ENCODE data around the gene MYLK.

The MYLK gene

GRCh38 chr3:123661973-123662372 lies 222.2 kb downstream of the MYLK start:
- DNase-seq, result no peak

DNA sequence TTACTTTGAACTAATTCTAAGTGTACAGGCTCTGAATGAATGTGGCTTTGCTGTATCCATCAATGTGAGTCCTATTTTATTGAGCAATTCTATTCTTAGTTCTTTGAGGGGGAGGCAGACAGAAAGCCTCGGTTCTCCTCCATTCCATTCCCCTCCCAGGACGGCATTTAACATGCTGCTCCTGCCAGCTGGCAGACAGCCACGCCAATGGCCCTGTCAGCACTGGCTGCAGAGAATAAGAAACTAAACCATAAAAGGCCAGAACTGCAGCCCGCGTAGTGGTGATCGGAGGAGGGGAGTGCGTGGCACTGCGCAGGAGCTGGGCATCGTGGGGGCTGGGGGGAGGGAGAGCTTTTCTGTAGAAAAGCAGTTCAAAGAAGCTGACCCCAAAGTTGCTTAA lies 223.2 kb downstream of the MYLK start:
- DNase-seq, result no peak

GRCh38 chr3:123660141-123660675 lies 223.9 kb downstream of the MYLK start:
- DNase-seq, result no peak

DNA sequence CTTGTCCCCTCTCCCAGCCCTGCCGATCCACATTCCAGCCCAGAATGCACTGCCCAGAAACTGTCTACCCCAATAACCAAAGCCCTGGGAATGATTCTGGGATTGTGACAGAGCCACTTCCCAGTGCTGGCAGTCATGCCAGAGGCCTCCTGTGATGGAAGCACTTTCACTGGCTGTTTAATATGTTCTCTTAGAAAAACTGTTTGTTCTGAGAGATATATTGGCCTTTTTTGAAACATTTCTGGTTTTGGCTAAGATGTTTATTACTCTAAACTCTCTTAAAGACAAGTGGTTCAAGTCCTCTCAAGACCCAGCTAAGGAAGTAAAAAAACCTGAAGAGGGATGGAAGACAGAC lies 225.3 kb downstream of the MYLK start:
- no peak for DNase-seq

- DNase-seq, result no peak
These were observed 225.8 kb downstream of the MYLK start for GRCh38 chr3:123658118-123658851.

DNA sequence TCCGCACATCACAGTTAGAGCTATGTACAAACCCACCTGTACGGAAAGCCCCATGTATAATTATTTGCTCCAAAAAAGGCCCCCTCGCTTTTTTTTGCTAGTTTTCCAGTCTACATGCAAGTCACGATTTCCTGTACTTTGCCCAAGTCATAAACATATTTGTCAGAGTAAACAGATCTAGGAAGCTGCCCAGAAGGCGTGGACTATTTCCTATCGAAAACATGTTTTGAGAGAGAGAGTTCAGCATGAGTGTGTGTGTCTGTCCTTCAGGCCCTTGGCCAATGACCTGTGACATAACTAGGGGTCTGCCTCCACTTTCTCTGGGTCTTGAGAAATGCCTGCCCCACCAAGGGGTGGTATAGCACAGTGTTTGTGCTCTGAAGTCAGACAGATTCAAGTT lies 226.6 kb downstream of the MYLK start:
- DNase-seq, result no peak

GRCh38 chr3:123657111-123657510 lies 227.0 kb downstream of the MYLK start:
- no peak for DNase-seq

DNA sequence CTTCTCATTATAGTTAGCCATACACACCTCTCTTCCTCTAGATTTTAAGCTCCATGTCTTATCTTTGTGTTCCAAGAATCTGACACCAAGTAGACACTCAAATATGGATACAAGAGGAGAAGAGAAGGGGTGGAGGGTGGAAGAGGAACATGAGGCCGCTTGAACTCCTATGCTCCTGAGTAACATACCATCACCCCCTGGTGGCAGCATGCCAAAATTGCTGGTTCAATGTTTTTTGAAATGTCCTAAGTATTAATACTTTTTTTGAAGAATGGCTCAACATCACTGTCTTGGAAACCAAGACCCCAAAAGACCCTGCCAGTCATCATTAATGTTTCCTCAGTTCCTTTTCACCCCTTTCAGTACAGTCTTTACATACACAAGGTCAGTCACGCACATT lies 227.4 kb downstream of the MYLK start:
- DNase-seq, result no peak

DNA sequence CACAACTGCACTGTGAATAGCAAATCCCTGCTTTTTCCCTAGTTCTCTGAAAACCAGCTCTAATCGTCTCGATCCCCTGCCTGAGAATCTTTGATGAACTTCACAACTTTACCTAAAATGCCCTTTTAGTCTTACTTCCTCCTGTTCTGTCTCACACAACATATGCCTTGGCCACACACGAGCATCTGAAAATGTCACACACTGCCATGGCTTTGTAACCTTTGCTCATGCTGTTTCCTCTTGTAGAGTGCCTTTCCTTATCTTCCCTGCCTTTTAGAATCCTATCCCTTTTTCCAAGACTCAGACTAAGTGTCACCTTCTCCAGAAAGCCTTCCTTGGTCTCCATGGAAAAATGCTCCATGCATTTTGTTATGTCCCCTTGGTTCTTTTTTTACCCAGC lies 227.9 kb downstream of the MYLK start:
- no peak for DNase-seq

DNA sequence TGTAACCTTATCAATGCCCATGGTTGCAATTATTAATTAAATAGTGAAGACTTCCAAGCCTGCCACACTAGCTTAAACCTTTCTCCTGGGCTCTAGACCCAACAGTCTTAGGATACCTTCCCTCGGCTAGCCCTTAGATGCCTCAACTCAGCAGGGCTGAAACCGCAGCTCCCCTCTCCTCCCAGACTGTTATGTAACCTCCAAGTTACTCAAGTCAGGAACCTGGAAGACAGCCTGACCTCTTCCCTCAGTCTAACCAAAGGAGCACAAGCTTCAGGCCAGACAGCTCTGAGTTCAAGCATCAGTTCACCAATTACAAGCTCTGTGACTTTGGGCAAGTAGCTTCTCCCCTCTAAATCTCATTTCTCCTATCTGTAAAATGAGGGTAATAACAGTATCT lies 228.7 kb downstream of the MYLK start:
- no peak for DNase-seq

- DNase-seq, result no peak
These were observed 230.9 kb downstream of the MYLK start for GRCh38 chr3:123653221-123653682.

DNA sequence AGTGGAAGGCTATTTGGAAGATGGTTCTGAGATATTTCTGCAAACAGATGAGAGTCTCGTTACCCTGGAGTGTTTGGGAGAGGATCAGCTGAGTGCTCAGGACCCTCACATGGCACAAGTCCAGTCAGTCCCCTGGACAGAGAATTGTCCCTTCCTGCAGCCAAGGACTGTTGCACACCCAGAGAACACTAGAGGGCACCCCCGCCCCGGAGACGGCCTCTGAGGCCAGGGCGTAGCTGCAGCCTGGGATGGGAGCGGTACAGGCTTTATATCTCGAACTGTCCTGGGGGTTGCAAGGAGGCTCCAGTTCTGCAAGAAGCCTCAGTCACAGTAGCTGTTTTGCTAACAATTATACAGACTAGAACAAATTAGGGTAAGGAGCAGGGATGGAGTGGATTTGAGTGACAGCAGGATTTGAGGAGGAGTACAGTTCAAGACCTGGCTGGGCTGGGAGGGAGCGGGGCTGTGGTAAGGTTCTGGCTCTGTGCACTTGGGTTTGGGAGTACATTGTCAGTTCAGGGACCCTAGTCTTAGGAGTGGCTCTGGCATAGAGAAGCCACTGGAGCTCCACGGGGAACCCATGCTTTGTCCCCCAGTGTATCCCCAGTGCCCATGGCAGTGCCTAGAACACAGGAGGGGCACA lies 231.7 kb downstream of the MYLK start:
- peak; percentile 29 for DNase-seq

GRCh38 chr3:123651449-123652341 lies 232.4 kb downstream of the MYLK start:
- no peak for DNase-seq

GRCh38 chr3:123650101-123650500 lies 234.0 kb downstream of the MYLK start:
- DNase-seq, result no peak

GRCh38 chr3:123648696-123649405 lies 235.3 kb downstream of the MYLK start:
- DNase-seq, result no peak

DNA sequence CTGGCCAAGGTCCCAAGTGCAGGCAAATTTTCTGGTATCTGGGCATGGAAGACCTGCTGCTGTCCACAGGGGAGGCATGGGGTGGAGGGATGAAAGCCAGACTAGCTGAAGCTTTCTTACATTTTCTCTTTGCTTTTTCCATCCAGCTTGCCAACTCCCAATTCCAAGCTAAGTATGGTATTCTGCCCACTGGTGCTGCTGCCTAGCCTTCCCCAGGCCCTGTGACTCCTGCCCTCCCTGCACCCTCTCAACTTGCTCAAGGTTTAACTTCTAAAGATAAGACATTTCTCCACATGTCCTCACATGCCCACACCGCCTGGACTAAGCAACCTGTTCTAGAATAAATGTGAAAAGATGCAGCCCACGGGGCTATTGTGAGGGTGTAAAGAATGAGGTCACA lies 239.8 kb downstream of the MYLK start:
- DNase-seq, result no peak

DNA sequence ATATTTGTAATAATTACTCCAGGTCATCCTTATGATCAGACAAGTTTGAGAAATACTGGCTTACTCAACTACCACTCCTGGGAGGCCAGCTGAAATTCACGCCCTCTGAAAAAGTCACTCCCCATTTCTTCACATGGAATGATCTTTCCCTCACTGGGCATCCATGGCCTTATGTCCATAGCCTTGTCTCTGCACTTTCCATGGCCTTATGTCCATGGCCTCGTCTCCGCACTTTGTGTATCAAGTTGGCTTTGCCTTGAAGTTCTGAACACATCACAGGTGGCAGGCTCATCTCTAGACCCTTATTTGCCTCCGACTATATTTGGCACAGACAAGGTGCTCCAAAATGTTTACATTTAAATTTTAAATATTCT lies 241.2 kb downstream of the MYLK start:
- no peak for DNase-seq

- peak; percentile 27 for DNase-seq
These were observed 241.8 kb downstream of the MYLK start for GRCh38 chr3:123642182-123642956.

DNA sequence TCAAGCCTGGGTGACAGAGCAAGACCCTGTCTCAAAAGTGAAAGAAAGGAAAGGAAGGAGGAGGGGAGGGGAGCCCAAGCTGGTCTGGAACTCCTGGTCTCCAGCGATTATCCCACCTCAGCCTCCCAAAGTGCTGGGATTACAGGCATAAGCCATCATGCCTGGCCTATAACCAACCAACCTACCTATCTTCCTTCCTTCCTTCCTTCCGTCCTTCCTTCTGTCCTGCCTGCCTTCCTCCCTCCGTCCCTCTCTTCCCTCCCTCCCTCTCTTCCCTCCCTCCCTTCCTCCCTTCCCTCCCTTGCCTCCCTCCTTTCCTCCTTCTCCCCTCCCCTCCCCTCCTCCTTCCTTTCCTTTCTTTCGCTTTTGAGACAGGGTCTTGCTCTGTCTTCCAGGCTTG lies 242.6 kb downstream of the MYLK start:
- DNase-seq, result no peak

DNA sequence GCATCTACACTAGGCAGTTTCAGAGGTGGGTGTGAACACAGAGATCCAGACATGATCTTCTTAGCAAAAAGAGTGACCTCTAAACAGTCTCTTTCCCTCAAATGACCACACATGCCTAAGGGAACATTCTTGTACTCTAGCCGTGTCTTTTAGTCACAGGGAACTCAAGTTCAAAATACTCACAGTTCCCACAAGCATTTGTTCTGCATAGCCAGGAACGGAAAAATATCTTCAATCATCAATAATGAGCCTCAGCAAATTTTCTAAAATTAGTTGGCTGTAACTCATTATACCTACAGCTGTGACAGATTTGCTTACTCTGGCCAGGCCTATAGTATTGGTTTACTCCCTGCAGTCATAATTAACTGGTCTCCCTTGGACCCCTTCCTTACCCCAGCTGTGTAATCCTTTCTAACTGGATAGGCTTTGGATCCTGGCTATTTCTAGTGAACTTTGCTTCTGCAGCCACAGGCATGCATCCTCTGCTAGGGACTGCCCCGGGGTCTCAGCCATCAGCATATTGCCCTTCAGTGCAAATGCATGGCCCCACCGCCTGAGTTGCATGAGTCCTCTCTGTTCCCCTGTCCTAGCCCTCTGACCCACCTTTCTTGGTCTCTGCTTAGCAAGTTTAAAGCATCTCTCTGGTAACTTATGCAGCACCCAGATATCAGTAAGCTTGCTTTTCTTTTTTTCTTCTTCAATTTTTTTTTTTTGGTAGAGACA lies 243.2 kb downstream of the MYLK start:
- no peak for DNase-seq

GRCh38 chr3:123640311-123640710 lies 243.8 kb downstream of the MYLK start:
- DNase-seq, result no peak
